ENCODE measurements around the gene COLEC12.

GRCh38 chr18:303011-303410, 197.5 kb downstream of the COLEC12 start:
- TF ChIP-seq EZH2 (IDR thresholded peaks at IDR 0.05; ENCODE audit: insufficient read depth, poor library complexity, severe bottlenecking) (no peak), EZH2phosphoT487 (IDR thresholded peaks at IDR 0.05; ENCODE audit: insufficient read depth, low read depth) (no peak)

All from GM23248 (cell line).